Esophagus mucosa (tissue), 1 donor: ENCODE measurements around the gene CXCR1. TPM values are rescaled to one million over a fixed set of nuclear protein-coding genes. Genes with fewer than 3 reads are reported as not detected.
"Not testable (repeated sequence)": the region's sequence is repeated elsewhere in the genome, so short reads cannot be mapped to it uniquely, and the experiment has no call there.

Experiments used
- ATAC-seq: fragments of 200-7000 bp; cut with Tn5 transposase; one replicate; pipeline ENCODE4 v1.9.1; 2020
- total RNA-seq: library from RNA; stranded (reverse); gene quantifications from one replicate; pipeline ENCODE4 v1.2.4, GENCODE V29; 2023
- donor health status: DM: yes; HTN: yes; CAD: no.

CXCR1 gene
- total RNA-seq: 0.72 TPM

DNA sequence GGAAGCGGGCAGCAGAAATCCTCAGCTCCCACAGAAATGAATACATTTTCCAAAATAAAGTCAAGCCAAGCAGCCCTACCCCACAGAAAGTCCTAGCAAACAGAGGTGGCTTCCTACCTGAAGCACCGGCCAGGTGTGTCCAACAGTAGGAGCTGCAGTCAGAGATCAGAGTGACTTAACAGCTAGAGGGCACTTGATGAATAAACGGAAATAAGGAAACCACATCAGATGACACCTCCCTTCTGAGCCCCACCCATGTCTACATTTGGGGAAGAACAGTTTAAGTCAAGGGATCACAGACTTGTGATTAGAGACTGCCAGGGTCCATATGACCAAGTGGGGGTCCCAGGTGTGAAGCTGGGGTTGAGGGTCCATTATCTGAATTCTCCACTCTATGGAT is at the start of gene CXCR1:
Gene CXCR1 (minus strand): TSS at position 172 of the 400 bp plus-strand sequence. CDS start 1,751 bp downstream, outside the sequence.
- ATAC-seq: peak; percentile 79

DNA sequence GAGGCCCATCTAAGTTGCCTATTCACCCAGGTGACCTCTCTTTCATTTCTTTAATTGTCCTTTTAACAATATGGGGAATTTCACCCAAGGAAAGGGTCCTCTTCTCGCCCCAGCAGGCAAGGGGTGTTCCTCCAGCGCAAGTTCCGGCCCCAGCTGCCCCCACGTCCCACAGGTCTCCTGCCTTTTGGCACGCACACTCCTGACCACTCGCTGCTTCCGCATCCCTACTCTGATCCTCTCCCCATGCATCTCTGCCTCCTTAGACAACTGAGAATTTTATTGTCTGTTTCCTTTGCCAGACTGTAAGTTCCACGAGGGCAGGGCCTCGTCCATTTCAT is 49.5 kb upstream of the CXCR1 start:
- ATAC-seq: no peak

DNA sequence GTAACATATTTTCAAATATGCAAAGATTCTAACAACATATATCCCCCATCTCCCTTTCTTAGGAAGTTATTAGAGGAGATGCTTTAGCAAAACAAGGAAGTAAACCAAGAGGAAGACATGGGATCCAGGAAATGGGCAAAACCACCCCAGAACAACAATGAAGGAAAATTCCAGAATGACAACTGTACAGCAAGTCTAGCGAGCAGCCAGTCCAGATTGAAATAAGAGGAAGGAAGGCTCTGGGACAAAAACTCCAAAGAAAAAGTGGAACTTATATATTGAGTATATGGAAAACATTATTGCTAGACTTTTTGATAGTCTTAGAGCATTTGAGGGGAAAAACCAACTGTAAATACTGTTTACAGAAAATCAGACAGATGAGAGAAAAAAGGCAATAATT is 47.4 kb upstream of the CXCR1 start:
- ATAC-seq: no peak

DNA sequence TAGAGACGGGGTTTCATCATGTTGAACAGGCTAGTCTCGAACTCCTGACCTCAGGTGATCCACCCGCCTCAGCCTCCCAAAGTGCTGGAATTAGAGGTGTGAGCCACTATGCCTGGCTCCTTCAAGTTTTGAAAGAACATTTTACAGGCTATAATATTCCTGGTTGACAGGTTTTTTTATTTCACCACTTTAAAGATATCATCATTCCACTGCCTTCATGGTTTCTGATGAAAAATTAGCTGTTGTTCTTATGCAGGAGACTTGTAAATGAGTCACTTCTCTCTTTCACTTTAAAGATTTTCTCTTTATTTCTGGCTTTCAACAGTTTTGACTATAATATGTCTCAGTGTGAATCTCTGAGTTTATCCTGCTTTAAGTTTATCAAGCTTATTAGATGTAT is 42.3 kb upstream of the CXCR1 start:
- ATAC-seq: no peak

DNA sequence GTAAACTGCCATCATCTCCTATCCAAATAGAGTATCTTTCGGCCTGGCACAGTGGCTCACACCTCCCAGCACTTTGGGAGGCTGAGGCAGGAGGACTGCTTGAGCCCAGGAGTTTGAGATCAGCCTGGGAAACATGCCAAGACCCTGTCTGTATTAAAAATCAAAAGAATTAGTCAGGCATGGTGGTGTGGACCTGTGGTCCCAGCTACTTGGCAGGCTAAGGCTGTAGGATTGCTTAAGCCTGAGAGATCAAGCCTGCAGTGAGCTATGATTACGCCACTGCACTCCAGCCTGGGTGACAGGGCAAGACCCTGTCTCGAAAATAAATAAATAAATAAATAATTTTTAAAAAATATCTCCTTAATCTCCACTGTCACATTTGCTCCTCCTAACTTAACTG is 35.5 kb upstream of the CXCR1 start:
- ATAC-seq: no peak

DNA sequence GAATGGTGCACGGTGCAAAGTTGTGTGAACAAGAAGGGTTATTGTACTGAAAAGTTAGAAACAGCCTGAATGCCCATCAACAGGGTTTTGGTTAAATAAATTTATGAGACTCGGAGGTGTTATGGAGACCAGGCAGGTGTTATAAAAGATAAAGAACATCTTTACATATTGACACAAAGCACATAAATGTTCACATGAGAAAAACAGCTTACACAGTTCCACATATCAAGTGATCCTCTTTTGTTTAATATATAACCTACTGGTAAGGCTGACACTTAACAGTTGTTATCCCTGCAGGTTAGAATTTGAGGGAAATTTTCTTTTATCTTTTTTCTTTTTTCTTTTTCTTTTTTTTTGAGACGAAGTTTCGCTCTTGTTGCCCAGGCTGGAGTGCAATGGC is 30.2 kb upstream of the CXCR1 start:
- no peak for ATAC-seq

DNA sequence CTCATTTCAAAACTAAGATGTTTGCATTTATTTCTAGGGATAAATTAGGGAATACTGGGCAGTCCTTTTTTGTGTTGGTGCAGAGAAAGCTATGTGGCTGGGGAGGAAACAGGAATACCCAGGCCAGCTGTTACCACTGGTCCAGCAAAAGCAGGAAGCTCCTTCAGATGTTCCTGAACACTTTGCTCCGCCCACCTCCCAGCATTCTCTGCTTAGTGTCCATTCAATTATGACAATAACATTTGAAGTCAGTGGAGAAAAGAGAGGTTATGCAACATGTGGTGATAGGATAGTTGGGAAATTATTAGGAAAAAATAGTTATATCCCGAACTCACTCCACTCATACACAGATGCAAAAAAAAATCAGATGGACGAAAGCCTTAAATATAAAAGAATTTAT is 28.1 kb upstream of the CXCR1 start:
- no peak for ATAC-seq

DNA sequence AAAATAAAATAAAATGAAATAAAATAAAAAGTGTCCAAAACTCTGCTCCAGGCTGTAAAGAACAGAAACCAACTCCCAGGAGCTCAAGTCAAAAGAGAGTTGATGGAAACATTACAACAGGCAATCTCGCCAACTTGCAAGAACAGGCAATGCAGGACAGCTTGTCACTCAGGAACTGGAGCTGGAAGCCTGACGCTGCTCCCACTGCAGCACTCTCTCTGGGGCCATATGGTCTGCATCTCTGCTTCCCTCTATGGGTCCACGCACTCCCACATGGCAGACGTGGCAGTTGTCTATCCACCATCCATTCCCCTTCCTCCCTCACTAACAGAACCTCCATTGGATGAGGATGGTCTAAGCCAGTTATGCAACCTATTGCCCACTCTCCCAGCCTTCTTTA is 26.9 kb upstream of the CXCR1 start:
- ATAC-seq: no peak

DNA sequence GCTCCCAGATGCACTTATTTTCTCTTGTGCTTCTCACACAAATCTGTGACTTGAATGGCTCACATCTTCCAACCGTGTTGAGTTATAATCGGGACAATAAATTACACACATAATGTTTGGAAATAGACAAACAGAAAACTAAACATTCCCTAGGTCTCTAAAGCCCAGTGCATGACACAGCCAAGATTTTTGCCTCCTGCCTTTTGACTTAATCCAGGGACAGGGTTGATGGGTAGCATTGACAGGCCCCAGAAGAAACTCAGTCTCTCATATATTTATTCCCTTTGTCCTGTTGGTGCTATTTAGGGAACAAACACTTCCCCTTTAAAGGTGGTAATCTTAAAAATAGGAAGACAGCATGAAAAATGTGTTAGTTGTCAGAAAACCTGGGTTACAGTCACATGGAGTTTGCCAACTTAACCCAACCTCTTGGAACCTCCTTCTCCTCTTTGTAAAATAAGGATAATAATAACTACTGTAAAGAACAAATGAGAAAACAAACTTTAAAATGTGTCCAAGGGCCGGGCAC is 26.2 kb upstream of the CXCR1 start:
- no peak for ATAC-seq

DNA sequence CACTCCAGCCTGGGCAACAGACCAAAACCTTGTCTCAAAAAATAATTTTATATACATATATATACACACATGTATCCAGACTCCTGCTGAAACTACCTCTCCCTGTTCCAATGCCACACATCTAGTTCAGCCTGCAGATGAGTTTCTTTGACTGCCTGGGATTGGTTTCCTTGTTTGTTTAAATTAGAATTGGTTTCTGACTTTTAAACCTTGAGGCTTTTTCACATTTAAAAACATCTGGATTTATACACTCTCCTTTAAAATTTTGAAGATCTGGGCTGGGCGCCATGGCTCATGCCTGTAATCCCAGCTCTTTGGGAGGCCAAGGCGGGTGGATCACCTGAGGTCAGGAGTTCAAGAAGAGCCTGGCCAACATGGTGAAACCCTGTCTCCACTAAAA is 21.8 kb upstream of the CXCR1 start:
- no peak for ATAC-seq

DNA sequence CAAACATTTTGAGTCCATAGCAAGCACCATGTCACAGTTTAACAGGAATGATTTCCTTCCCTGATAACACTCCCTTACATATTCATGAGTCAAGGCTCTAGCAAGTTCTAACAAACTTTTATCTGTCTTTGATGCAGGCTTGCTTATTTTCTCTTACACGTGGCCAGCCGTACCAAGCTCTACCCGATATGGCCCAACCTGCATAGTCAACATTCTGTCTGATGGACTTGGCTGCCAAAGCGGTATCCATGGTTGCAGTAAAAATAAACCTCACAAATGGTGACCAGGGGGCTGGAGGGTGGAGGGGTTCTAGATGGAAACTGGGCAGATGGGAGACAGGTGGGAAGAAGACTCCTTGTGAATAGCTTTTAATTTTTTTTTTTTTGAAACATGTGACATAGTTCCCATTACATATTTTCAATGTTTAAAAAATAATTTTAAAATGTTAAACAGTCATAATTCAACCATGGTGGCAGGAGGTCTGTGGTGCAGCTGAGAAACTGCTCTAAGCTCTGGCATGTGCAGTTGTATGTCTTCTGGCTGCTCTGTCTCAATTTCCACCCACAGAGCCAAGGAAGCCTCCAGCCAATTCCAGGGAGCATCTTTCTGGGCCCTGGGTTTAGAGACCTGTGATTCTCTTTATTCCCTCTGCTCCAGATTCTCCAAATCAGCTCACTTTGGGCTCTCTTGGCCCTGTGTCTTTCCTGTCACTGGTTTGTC is 20.7 kb upstream of the CXCR1 start:
- peak; percentile 49 for ATAC-seq

DNA sequence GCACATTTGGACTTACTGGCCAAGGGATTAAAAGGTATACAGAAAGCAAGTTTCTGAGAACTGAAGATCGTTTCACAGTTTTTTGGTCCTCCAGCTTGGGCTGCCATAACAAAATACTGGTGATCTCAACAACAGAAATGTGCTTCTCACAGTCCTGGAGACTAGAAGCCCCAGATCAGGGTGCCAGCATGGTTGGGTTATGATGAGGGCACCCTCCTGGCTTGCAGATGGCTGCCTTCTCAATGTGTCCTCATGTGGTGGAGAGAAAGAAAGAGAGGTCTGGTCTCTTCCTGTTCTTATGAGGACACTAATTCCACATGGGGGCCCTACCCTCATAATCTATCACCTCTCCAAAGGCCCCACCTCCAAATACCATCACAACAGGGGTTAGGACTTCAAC is 20.1 kb upstream of the CXCR1 start:
- peak; percentile 25 for ATAC-seq

DNA sequence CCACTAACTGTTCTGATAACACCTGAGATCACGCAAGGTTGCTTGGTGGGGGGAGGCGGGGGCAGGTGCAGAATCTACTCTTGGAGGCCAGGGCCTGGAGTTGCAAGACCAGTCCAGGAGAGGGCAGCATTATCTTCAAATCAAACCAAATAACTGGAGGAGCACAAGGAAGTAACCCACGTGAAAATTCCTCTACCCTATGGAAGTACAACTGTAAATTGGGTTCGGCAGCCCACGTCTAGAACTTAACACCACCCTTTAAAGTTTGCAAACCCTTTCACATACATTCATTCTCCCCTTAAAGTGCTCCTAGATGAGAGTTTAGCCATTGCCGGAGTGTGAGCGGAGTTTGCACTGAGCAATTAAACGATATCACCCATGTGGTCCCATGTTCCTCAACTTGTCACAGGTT is 19.6 kb upstream of the CXCR1 start:
- ATAC-seq: peak; percentile 90

DNA sequence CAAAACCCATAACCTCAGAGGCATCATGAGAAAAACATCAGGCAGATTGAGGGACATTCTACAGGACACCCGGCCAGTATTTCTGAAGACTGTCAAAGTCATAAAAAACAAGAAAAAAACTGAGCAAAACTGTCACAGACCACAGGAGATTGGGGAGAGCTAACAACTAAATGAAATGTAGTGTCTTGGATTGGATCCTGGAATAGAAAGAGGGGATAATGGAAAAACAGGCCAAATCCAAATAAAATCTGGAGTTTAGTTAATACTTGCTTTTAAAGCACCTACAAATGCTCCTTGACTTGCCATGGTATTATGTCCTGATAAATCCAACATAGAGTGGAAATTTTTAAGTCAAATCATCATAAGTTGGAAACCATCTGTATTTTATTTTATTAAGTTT is 17.6 kb upstream of the CXCR1 start:
- no peak for ATAC-seq

DNA sequence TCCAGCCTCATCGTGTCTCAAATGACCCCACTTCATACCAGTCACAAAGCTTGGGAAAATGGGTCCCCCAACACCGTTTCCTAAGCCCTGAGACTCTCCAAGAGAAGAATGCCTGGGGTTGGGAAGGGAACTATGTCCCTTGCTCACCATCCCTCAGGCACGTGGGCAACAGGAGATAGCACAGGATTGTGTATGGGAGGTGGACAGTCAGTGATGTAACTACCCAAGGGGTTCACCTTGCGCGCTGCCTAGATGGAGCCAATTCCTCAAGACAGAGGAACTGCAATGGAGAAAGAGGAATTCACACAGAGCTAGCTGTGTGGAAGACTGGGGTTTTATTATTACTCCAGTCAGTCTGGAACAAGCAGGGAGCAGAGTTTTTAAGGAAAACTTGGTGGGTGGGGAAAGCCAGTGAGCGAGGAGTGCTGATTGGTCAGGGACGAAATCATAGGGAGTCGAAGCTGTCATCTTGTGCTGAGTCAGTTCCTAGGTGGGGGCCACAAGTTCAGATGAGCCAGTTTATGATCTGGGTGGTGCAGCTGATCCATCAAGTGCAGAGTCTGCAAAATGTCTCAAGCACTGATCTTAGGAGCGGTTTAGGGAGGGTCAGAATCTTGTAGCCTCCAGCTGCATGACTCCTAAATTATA is 13.8 kb upstream of the CXCR1 start:
- peak; percentile 29 for ATAC-seq

DNA sequence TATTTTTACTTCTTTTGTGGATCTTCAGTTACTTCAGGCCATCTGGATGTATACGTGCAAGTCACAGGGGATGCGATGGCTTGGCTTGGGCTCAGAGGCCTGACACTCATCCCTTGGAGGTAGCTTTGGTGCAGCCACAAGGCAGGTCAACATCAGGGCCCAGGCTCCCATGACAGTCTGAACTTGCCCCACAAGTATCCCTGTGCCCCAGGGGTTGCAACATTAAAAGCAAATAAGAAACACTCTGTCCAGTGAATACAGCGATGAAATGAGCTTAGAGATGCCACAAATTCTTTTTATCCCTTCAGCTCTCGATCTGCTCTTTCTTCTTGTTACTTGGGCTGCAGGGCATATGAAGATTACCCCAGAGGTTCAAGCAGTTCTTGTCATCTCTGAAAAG is 13.0 kb upstream of the CXCR1 start:
- no peak for ATAC-seq

DNA sequence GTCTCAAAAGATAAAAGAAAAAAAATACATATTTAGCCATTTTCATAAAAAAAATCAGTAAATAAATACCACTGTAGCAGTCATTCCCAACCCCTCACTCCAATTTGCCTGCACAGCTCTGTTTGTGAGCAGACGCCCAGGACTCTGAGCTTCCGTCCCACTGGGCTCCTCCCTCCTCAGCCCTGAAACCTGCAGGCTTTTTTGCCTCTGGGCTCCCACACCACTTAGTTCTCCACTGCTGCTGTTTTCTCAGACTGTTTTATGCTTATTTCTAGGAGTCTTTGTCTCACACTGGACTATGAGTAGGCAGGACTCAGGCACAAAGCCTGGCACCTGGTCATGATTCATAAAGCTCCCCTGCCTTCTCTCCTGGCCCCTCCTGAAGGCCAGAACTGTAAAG is 6.1 kb upstream of the CXCR1 start:
- ATAC-seq: no peak

DNA sequence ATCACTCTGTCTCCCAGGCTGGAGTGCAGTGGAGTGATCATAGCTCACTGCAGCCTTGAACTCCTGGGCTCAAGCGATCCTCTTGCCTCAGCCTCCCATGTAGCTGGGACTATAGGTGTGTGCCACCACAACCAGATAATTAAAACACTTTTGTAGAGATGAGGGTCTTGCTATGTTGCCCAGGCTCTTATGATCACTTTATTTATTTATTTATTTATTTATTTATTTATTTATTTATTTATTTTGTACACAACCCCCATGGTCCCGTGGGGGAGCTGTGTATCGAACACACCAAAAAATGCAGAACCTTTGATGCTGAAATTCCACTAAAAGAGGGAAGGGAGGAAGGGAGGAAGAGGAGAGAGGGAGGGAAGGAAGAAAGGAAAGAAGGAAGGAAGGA is 5.0 kb upstream of the CXCR1 start:
- ATAC-seq: not testable (repeated sequence)

DNA sequence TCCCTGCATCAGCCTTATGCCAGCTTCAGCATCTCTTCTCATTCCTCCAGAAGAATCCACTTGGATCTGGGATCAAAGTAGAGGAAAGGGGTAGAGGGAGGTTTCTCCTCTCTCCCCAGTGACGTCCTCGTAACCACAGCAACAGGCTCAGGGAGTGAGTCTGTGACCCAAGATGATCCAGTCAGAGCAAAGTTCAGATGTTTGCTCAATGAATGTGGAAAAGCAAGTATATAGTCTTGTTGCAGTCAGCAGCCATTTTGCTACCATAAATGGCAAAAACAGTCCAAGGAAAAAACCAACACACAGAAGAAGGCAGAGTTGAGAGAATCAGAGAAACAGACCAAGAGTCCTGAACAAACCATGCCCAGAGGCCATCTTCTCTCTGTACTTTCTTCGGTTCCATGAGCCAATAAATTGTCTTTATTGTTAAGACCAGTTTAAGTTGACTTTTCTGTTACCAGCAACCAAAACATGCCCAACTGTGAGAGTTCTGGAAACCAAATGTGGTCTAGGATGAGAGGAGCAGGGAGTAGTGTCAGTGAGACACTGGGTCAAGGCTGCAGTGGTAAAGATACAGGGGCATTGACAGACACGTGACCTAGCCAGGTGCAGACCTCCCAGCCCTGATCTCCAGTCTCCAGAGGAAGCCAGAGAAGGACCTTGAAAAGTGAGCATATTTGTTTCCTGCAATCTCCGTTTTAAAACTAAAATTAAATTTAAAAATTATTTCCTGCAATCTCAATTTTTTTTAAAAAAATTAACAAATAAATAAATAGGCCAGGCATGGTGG is 3.2 kb upstream of the CXCR1 start:
- ATAC-seq: no peak

DNA sequence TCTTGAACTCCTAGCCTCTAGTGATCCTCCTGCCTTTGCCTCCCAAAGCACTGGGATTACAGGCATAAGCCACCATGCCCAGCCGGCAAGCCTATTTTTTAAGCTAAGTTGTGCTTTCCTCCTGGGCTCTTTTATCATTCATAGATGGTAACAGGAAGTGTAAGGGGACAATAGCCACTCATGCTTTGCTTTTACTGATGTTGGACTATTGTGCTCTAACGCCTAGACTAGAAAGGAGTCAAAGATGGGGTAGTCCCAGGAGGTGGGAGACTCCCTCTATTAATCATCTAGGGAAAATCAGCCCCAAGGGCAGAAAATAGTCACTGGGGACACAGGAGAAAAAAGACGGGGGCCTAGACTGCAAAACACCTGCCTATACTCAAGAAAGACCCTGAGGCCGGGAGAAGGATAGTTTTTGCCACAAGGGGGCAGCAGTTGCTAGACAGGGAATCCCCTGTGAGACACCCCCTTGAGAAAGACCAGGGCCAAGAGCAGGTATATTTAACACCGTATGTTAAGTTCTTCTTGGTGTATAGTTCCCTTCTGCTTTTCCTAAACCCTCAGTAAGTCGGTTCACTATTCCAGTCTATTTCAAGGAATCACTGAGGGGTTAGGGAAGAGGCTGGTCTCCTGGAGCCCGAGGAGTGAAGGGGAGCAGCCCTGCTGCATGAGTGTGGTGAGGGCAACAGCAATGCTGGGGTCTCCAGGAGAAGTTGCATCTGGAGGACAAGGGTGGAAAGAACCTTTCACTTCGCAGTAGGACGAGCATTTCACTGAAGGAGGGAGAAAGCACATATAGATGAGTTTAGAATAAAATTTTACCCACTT is 2.1 kb upstream of the CXCR1 start:
- ATAC-seq: no peak

DNA sequence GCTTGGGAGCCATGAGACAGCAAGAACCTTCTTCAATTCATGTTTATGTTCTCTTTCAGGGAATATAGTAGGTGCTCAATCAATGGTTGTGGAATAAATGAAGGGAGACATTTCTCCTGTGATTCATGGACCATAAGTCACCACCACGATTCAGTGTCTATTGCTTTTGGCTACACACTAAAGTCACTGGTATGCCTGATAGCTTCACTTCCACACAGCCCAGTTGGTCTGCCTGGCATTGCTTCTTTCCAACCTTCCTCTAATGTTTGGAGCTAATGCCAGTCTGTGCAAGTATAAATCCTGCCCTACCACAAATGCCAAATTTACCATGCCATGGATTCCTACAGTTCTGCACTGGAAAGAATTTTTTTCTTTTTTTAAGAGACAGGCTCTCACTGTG is 1.3 kb upstream of the CXCR1 start:
- ATAC-seq: peak; percentile 29

DNA sequence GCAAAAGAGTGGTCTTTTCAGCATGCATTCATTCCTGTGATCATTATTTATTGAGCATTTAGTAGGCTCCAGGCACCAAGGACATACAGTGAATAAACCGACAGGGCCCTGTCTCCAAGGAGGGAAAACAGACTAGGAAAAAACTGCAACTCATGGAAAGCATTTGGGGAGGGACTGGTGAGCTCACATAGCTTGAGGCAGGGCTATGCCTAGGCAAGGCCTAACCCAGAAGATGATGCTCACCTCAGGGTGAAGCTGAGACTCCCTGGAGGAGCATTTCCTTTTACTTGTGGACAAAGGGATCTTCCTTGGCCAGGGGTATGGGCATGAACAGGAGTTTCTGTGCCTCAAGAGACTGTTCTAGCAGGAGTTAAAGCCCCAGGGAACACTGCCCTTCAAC is 3.9 kb downstream of the CXCR1 start:
- ATAC-seq: peak; percentile 64

DNA sequence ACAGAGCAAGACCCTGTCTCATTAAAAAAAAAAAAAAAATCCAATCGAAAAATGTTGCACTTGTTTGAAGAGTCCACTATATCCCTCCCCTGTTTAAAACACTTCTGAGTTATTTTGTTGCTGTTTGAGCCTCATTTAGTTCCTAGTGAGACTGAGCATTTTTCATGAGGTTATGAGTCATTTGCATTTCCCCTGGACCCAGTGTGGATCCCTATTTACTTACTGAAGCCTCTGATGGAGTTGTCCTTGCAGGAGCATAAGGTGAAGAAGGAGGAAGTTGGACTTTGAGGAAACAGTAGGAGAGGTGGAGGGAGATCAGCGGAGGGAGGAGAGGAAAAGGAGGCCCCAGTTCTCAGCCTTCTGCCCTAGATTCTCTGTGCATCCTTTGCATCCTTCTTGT is 5.1 kb downstream of the CXCR1 start:
- ATAC-seq: no peak
